Chondrocyte (in vitro differentiated cells): ENCODE results near the gene TNFRSF8. TPM values are rescaled to one million over a fixed set of nuclear protein-coding genes. Genes with fewer than 3 reads are reported as not detected.

ENCODE experiments used
- DNase-seq: peaks from one replicate; pipeline ENCODE4 v3.0.0; 2021; ENCODE audit warnings: mixed read lengths, low spot score
- H3K27ac Mint-ChIP-seq: one replicate; pipeline ENCODE4 v1.8.0; 2021; ENCODE audit warnings: mild to moderate bottlenecking, moderate library complexity, mixed read lengths; ENCODE audit not compliant: unreplicated experiment
- H3K27me3 Mint-ChIP-seq: 2 replicates; pipeline ENCODE4 v1.8.0; 2021; ENCODE audit warnings: low read depth, mixed read lengths
- H3K36me3 Mint-ChIP-seq: 2 replicates; pipeline ENCODE4 v1.8.0; 2021; ENCODE audit warnings: low read depth, mixed read lengths
- H3K4me1 Mint-ChIP-seq: 2 replicates; pipeline ENCODE4 v1.8.0; 2021; ENCODE audit warnings: low read depth, mild to moderate bottlenecking, mixed read lengths
- H3K4me3 Mint-ChIP-seq: one replicate; pipeline ENCODE4 v1.8.0; 2021; ENCODE audit warnings: mild to moderate bottlenecking, moderate library complexity, mixed read lengths; ENCODE audit not compliant: unreplicated experiment
- H3K9me3 Mint-ChIP-seq: 2 replicates; pipeline ENCODE4 v1.8.0; 2021; ENCODE audit warnings: low read depth, mixed read lengths
- CTCF ChIP-seq: fragments of 200-600 bp; sonication (generic); IDR thresholded peaks from 2 replicates; pipeline ENCODE4 v1.5.0; 2021; ENCODE audit warnings: antibody characterized with exemption, mild to moderate bottlenecking, moderate library complexity
- total RNA-seq: library from RNA; stranded (reverse); gene quantifications from 3 replicates; pipeline ENCODE4 v1.2.1, GENCODE V29; 2021

Gene TNFRSF8
- total RNA-seq, 1 donor from 2014 or later = not detected

- no peak for DNase-seq
- peaks cover 5% of the 10 kb centered on the region for H3K36me3 Mint-ChIP-seq
- no peaks in the 10 kb centered on the region for H3K4me1 Mint-ChIP-seq
- peaks cover 18% of the 10 kb centered on the region for H3K9me3 Mint-ChIP-seq
- H3K27ac Mint-ChIP-seq = no peak overlapping the region
- H3K27me3 Mint-ChIP-seq = peaks cover 7% of the 10 kb centered on the region
- no peak for TF ChIP-seq CTCF
- H3K4me3 Mint-ChIP-seq = no peak overlapping the region
These were observed 24.8 kb downstream of the TNFRSF8 start for GRCh38 chr1:12087797-12088314.

- no peak overlapping the region for H3K4me3 Mint-ChIP-seq
- H3K36me3 Mint-ChIP-seq = peaks cover 5% of the 10 kb centered on the region
- no peak for TF ChIP-seq CTCF
- H3K27ac Mint-ChIP-seq = no peak overlapping the region
- peaks cover 7% of the 10 kb centered on the region for H3K27me3 Mint-ChIP-seq
- DNase-seq = no peak
- H3K4me1 Mint-ChIP-seq = no peaks in the 10 kb centered on the region
- H3K9me3 Mint-ChIP-seq = peaks cover 11% of the 10 kb centered on the region
These were observed 25.5 kb downstream of the TNFRSF8 start for GRCh38 chr1:12088607-12089006.

DNA sequence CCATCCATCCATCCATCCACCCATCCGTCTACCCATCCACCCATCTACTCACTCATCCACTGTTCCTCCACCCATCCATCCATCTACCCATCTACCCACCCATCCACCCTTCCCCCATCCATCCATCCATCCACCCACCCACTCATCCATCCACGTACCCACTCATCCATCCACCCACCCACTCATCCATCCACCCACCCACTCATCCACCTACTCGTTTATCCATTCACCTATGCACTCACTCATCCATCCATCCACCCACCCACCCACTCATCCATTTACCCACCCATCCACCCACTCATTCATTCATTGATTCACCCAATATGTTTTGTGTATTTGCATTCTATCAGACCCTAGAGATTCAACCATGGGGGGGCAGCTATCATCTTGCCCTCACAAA, 27.2 kb downstream of the TNFRSF8 start:
- peaks cover 2% of the 10 kb centered on the region for H3K36me3 Mint-ChIP-seq
- no peak for DNase-seq
- H3K9me3 Mint-ChIP-seq = peaks cover 7% of the 10 kb centered on the region
- H3K4me1 Mint-ChIP-seq = no peaks in the 10 kb centered on the region
- no peak overlapping the region for H3K4me3 Mint-ChIP-seq
- H3K27ac Mint-ChIP-seq = no peak overlapping the region
- no peak for TF ChIP-seq CTCF
- H3K27me3 Mint-ChIP-seq = peaks cover 7% of the 10 kb centered on the region

DNA sequence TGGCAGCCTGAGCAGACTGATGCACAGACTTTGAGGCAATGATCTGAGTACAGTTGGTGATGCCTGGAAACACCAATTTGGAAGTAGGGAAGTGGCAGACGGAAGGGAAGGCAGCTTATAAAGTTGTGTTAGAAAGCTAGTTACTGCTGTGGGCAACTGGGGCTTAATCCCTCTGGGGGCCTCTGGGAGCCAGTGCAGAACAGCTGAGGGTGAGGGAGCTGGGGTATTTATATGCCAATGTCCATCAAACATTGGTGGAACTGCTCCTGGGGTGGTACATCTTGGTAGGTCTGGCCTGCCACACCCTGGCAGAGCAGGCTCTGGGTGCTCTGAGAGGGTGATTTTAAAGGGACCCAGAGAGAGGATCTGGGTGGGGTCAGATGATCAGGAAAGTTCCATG, 28.1 kb downstream of the TNFRSF8 start:
- no peak overlapping the region for H3K27ac Mint-ChIP-seq
- peaks cover 2% of the 10 kb centered on the region for H3K36me3 Mint-ChIP-seq
- H3K4me1 Mint-ChIP-seq = no peaks in the 10 kb centered on the region
- peaks cover 11% of the 10 kb centered on the region for H3K9me3 Mint-ChIP-seq
- no peak for DNase-seq
- H3K27me3 Mint-ChIP-seq = peaks cover 7% of the 10 kb centered on the region
- TF ChIP-seq CTCF = no peak
- H3K4me3 Mint-ChIP-seq = no peak overlapping the region

DNA sequence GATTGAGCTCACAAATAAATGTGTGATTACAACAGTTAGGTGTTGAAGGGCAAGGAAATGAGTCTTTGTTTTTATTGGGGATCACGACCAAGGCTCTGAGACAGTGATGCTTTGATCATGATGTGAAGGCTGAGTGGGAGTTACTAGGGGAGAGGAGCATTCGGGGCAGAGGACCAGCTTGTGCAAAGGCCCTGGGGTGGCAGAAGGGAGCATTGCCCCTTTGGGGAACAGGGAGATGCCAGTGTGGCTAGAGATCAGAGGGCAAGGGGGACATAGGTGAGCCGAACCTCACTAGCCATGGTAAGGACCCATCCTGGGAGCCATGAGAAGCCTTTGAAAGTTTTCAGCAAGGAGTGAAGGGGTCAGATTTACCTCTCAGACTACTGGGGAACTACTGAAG, 31.1 kb downstream of the TNFRSF8 start:
- H3K9me3 Mint-ChIP-seq = peaks cover 10% of the 10 kb centered on the region
- no peak overlapping the region for H3K27ac Mint-ChIP-seq
- no peak for DNase-seq
- H3K4me3 Mint-ChIP-seq = no peak overlapping the region
- peaks cover 7% of the 10 kb centered on the region for H3K27me3 Mint-ChIP-seq
- H3K4me1 Mint-ChIP-seq = no peaks in the 10 kb centered on the region
- no peak for TF ChIP-seq CTCF
- peaks cover 2% of the 10 kb centered on the region for H3K36me3 Mint-ChIP-seq
